Kidney (tissue), 14 donors: ENCODE data around the gene ANO10. TPM values are rescaled to one million over a fixed set of nuclear protein-coding genes. Genes with fewer than 3 reads are reported as not detected.
"Not testable (repeated sequence)": the region's sequence is repeated elsewhere in the genome, so short reads cannot be mapped to it uniquely, and the experiment has no call there.

Experiments
- DNase-seq, 5 donors: peaks; one replicate each; pipeline ENCODE4 v3.0.0-alpha.2; 2013 to 2020
- FAIRE-seq: peaks from 2 replicates; lab custom pipeline; 2012; peaks lifted over from hg19 to GRCh38; lab: Jason Lieb, UNC
- H3K27ac ChIP-seq, 2 donors: one replicate each; pipeline ENCODE4 v1.7.0; 2013; ENCODE audit warnings: low read depth in 2 of 2, low read length in 2 of 2, inconsistent platforms in 1 of 2
- H3K27me3 ChIP-seq: one replicate; pipeline ENCODE4 v1.7.1; 2013; ENCODE audit warnings: low read length, inconsistent platforms; ENCODE audit not compliant: control insufficient read depth, insufficient read depth
- H3K36me3 ChIP-seq, 3 donors: one replicate each; pipeline versions ENCODE4 v1.7.0 to v1.7.1; 2013; ENCODE audit warnings: low read length in 3 of 3, control low read depth in 1 of 3, inconsistent platforms in 1 of 3; ENCODE audit not compliant: insufficient read depth in 3 of 3, control insufficient read depth in 2 of 3
- H3K4me1 ChIP-seq, 3 donors: one replicate each; pipeline versions ENCODE4 v1.7.0 to v1.7.1; 2013; ENCODE audit warnings: low read length in 3 of 3, inconsistent platforms in 1 of 3, low read depth in 1 of 3; ENCODE audit not compliant: control insufficient read depth in 2 of 3, insufficient read depth in 2 of 3
- H3K4me3 ChIP-seq, 3 donors: one replicate each; pipeline versions ENCODE4 v1.7.0 to v1.8.1; 2013; ENCODE audit warnings: low read length in 3 of 3, control low read depth in 1 of 3, inconsistent platforms in 1 of 3
- H3K9ac ChIP-seq, 3 donors: one replicate each; pipeline versions ENCODE4 v1.7.0 to v1.7.1; 2013; ENCODE audit warnings: low read length in 3 of 3, control low read depth in 1 of 3, inconsistent platforms in 1 of 3
- H3K9me3 ChIP-seq, 3 donors: one replicate each; pipeline versions ENCODE4 v1.7.0 to v1.7.1; 2013; ENCODE audit warnings: low read length in 3 of 3, control low read depth in 1 of 3, inconsistent platforms in 1 of 3; ENCODE audit not compliant: control insufficient read depth in 2 of 3, insufficient read depth in 1 of 3
- intact Hi-C: fragments of 100-400 bp; cut with DNase I; formaldehyde crosslinking; loops from one replicate; pipeline ENCODE4 v1.11.1; 2022
- polyA plus RNA-seq: library from polyadenylated mRNA; stranded (reverse); fragments of 350-450 nt; fragmentation: Illumina TruSeq; extraction: RNeasy Lipid Tissue Mini Kit (QIAGEN cat#74804); gene quantifications from one replicate; pipeline ENCODE4 v1.2.3, GENCODE V29; 2014; ENCODE audit warnings: low read depth, low replicate concordance; ENCODE audit not compliant: insufficient read depth
- total RNA-seq: library from RNA; stranded (reverse); fragmentation: NEBNext Ultra II Directional; extraction: Animal tissue kit (Norgen Biotek cat#: 25700); gene quantifications from one replicate; pipeline ENCODE4 v1.2.1, GENCODE V29; 2021
- TF ChIP-seq, protein P1 (sequence below): IDR thresholded peaks from 3 replicates; pipeline ENCODE4 v1.5.1; 2012; ENCODE audit warnings: mild to moderate bottlenecking, moderate library complexity, borderline replicate concordance; ENCODE audit not compliant: insufficient read depth; ENCODE audit errors: extremely low read depth
- donor health status: control.
- donor health status: control.
- donor health status: control.
- donor health status: control.
- donor health status: control.
- donor health status: DM: yes; HTN: yes; CAD: no.
- donor health status: Normal renal cell carcinoma (clear cell type).

The ANO10 gene
- total and polyA plus RNA-seq, 2 donors from 2014 or later, result 45.7 to 48.2 TPM

DNA sequence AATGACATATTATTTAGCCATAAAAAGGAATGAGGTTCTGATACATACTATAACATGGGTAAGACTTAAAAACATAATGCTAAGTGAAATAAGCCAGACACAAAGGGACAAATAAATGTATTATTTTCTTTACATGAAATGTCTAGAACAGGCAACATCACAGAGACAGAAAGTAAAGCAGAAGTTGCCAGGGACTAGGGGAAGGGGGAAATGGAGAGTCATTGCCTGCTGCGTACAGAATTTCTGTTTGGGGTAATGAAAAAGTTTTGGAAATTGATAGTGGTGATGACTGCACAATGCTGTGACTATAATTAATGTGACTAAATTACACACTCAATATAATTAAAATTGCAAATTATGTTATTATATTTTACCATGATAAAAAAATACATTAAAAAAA lies 99.9 kb downstream of the ANO10 start:
- Histone ChIP-seq H3K36me3 (peaks cover 0 to 4% (median 0%) of the 10 kb centered on the region in 3 donors), H3K27ac (no peak overlapping the region), H3K4me3 (no peak overlapping the region), H3K9me3 (peaks cover 0 to 2% (median 0%) of the 10 kb centered on the region in 3 donors), H3K4me1 (no peaks in the 10 kb centered on the region), H3K9ac (no peak overlapping the region), H3K27me3 (no peaks in the 10 kb centered on the region)
- intact Hi-C loops, result no loop called here
- no peak for FAIRE-seq
- no peak for DNase-seq
- TF ChIP-seq, protein P1, sequence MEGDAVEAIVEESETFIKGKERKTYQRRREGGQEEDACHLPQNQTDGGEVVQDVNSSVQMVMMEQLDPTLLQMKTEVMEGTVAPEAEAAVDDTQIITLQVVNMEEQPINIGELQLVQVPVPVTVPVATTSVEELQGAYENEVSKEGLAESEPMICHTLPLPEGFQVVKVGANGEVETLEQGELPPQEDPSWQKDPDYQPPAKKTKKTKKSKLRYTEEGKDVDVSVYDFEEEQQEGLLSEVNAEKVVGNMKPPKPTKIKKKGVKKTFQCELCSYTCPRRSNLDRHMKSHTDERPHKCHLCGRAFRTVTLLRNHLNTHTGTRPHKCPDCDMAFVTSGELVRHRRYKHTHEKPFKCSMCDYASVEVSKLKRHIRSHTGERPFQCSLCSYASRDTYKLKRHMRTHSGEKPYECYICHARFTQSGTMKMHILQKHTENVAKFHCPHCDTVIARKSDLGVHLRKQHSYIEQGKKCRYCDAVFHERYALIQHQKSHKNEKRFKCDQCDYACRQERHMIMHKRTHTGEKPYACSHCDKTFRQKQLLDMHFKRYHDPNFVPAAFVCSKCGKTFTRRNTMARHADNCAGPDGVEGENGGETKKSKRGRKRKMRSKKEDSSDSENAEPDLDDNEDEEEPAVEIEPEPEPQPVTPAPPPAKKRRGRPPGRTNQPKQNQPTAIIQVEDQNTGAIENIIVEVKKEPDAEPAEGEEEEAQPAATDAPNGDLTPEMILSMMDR, result no peak

DNA sequence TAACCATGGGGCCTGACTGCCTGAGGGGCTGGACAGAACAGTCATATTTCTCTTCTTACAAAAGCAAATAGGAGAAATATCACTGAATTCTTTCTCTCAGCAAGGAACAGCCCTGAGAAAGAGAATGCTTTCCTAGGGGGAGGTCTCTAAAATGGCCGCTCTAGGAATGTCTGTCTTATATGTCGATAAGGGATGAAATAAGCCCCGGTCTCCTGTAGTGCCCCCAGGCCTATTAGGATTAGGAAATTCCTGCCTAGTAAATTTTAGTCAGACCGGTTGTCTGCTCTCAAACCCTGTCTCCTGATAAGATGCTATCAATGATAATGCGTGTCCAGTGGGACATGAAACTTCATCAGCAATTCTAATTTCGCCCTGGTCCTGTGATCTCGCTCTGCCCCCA lies 103.3 kb downstream of the ANO10 start:
- H3K27me3 ChIP-seq, H3K9ac ChIP-seq, H3K4me3 ChIP-seq, FAIRE-seq, H3K36me3 ChIP-seq, DNase-seq, H3K4me1 ChIP-seq, H3K27ac ChIP-seq, H3K9me3 ChIP-seq, intact Hi-C loops: not testable (repeated sequence)

DNA sequence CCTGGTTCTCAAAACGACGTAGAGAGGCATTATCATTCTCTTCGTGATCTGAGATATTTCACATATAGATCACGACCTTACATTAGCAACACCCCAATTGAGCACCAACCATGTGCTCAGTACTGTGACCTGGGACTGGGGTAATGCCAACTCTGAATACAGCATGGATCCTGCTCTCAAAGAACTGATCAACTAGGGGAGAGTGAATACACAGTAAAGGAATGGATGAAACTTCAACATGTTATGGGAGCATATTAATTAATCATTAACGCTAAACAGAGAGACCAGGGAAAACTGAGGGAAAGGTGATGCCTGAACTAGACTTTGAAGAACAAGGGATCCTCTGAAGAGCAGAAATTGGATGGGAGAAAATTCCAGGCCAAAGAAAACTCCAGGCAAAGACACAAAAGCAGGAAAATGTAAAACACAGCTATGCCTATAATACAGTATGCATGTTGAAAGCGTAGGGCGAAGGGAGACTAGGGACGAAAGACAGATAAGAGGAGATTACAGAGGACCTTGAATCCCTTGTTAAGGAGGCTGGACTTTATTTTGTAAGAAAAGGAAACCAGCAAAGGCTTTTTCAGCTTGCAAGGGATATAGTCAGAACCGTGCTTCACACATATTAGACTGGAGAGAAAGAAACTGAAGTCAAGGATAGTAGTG lies 105.7 kb downstream of the ANO10 start:
- DNase-seq, result no peak
- Histone ChIP-seq H3K9me3 (peaks cover 0 to 2% (median 0%) of the 10 kb centered on the region in 3 donors), H3K4me3 (no peak overlapping the region), H3K36me3 (peaks cover 0 to 4% (median 0%) of the 10 kb centered on the region in 3 donors), H3K4me1 (no peaks in the 10 kb centered on the region), H3K27me3 (no peaks in the 10 kb centered on the region), H3K9ac (no peak overlapping the region), H3K27ac (no peak overlapping the region)
- TF ChIP-seq, protein P1, result no peak
- intact Hi-C loops, result no loop called here
- no peak for FAIRE-seq

DNA sequence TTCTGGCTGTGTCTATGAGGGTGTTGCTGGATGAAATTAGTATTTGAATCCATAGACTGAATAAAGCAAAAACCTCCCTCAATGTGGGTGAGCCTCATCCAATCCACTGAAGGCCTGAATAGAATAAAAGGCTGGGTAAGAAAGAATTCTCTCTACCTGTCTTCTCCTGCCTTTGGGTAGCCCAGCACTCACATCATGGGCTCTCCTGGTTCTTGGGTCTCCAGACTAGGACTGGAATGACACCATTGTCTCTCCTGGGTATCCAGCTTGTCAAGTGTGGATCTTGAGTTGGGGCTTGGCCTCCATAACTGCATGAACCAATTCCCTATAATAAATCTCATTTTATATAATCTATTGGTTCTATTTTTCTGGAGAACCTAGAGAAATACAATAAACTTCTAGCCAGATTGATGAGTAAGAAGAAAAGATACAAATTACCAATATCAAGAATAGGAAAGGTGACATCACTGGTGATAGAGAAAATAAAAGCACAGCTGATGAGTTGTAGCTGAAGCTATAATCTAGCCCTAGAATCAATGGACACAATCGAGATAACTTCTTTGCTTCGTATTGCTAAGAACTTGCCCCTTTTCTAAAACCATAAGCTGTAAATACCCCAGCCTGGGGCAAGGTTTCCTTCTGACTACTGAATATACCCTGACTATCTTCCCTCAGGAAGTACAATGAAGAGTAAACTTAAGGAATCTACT lies 106.4 kb downstream of the ANO10 start:
- no peak overlapping the region for H3K27ac ChIP-seq
- H3K27me3 ChIP-seq, result no peaks in the 10 kb centered on the region
- H3K4me1 ChIP-seq, result no peaks in the 10 kb centered on the region
- DNase-seq (no peak), FAIRE-seq (no peak)
- intact Hi-C loops, result no loop called here
- peaks cover 0 to 4% (median 0%) of the 10 kb centered on the region in 3 donors for H3K36me3 ChIP-seq
- TF ChIP-seq, protein P1, result no peak
- no peak overlapping the region for H3K4me3 ChIP-seq
- H3K9ac ChIP-seq, result no peak overlapping the region
- peaks cover 0 to 2% (median 0%) of the 10 kb centered on the region in 3 donors for H3K9me3 ChIP-seq
